Measurements from ENCODE around the gene ZBTB42. TPM values are rescaled to one million over a fixed set of nuclear protein-coding genes. Genes with fewer than 3 reads are reported as not detected.

The ZBTB42 gene
- total and polyA plus RNA-seq, 2 donors (not counting 1 experiment from before 2014, with no cell fraction given), result 1.6 to 8.3 TPM

DNA sequence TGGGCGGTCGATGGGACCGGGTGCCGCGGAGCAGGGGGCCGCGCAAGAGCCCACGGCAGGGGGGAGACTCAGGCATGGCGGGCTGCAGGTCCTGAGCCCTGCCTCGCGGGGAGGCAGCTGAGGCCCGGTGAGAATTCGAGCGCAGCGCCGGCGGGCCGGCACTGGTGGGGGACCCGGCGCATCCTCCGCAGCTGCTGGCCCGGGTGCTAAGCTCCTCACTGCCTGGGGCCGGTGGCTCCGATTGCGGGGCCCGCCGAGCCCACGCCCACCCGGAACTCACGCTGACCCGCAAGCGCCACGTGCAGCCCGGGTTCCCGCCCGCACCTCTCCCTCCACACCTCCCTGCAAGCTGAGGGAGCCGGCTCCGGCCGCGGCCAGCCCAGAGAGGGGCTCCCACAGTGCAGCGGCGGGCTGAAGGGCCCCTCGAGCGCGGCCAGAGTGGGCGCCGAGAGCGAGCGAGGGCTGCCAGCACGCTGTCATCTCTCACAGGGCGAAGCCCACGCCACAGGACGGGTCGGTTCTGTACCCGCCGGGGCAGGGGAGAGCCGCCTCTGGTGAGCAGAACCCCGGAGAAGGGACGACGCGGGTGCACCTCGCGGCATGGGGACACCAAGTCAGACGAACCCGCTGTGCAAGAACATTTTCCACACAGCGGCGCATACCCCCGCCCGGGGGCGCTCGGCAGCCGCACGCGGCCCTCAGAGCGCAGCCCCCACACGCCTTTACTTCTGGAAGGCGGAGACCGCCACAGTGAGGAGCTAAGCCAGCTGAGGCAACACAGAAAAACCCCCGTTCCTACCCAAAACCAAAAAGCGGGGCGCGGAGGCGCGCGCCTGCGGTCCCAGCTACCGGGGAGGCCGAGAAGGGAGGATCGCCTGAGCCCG lies 49.1 kb upstream of the ZBTB42 start:
- H2AFZ ChIP-seq (ENCODE audit: insufficient read depth, low read depth, low read length, poor library complexity, severe bottlenecking), result peak overlapping the region; percentile 82
- Mint-ChIP-seq H3K27ac (peak overlapping the region; percentile 95), H3K9me3 (ENCODE audit: insufficient read depth) (no peaks in the 10 kb centered on the region), H3K4me1 (peaks cover 30% of the 10 kb centered on the region), H3K4me3 (peak overlapping the region; percentile 91), H3K27me3 (no peaks in the 10 kb centered on the region)
- peaks cover 0 to 14% (median 0%) of the 10 kb centered on the region in 3 donors for H3K9me3 ChIP-seq (ENCODE audit: control extremely low read depth in 1 of 3, control insufficient read depth in 2 of 3, insufficient read depth in 1 of 3, low read length in 2 of 3)
- peaks cover 32% of the 10 kb centered on the region for H3K79me2 ChIP-seq (ENCODE audit: control insufficient read depth, insufficient read depth, low read length)
- TF ChIP-seq, protein P1, sequence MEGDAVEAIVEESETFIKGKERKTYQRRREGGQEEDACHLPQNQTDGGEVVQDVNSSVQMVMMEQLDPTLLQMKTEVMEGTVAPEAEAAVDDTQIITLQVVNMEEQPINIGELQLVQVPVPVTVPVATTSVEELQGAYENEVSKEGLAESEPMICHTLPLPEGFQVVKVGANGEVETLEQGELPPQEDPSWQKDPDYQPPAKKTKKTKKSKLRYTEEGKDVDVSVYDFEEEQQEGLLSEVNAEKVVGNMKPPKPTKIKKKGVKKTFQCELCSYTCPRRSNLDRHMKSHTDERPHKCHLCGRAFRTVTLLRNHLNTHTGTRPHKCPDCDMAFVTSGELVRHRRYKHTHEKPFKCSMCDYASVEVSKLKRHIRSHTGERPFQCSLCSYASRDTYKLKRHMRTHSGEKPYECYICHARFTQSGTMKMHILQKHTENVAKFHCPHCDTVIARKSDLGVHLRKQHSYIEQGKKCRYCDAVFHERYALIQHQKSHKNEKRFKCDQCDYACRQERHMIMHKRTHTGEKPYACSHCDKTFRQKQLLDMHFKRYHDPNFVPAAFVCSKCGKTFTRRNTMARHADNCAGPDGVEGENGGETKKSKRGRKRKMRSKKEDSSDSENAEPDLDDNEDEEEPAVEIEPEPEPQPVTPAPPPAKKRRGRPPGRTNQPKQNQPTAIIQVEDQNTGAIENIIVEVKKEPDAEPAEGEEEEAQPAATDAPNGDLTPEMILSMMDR (IDR thresholded peaks at IDR 0.05), result no peak
- TF ChIP-seq EZH2 (IDR thresholded peaks at IDR 0.05; ENCODE audit: borderline replicate concordance, insufficient read depth, low read depth, low read length, poor library complexity, severe bottlenecking), result no peak
- peak overlapping the region; percentile 22 to 98 (median 91) for H3K4me3 ChIP-seq (ENCODE audit: control extremely low read depth in 1 of 5, extremely low read depth in 1 of 5, insufficient read depth in 1 of 5, low read depth in 2 of 5, low read length in 4 of 5)
- peaks cover 0 to 13% of the 10 kb centered on the region in 2 experiments for H3K36me3 ChIP-seq (replicated peaks in 1 of 2; ENCODE audit: control extremely low read depth in 1 of 2, control insufficient read depth in 1 of 2, extremely low read depth in 1 of 2, insufficient read depth in 2 of 2, low read length in 1 of 2)
- CTCF ChIA-PET, result interaction anchor here (0.5 to 2.5 kb wide), 9 partner anchors 11 to 94 kb away, joined by 3 to 12 read pairs (median 4); partner anchors contain the start of gene ADSS1
- DNase-seq (no peak), ATAC-seq (ENCODE audit: low read depth) (no peak)
- intact Hi-C loops (cut with micrococcal nuclease), result loop anchor here (1.0 to 5.0 kb wide), 8 partner anchors 17 to 1034 kb away; partner anchors contain the start of genes ADSS1, BRF1, GPR132 and XRCC3
- 81% methylated on average over 82 of the region's 90 CpGs for WGBS (ENCODE audit: insufficient coverage)
- peak overlapping the region; percentile 80 to 90 for H3K27ac ChIP-seq (ENCODE audit: low read length in 2 of 2)
- no peaks in the 10 kb centered on the region for H3K27me3 ChIP-seq (replicated peaks in 1 of 4; ENCODE audit: control extremely low read depth in 1 of 4, control insufficient read depth in 3 of 4, insufficient read depth in 4 of 4, low read length in 3 of 4)
- POLR2A ChIA-PET, result interaction anchor here (0.8 to 1.6 kb wide), 7 partner anchors 27 to 314 kb away, joined by 3 to 6 read pairs (median 3); partner anchors contain the start of genes ADSS1, GPR132 and ZBTB42
- H3K4me1 ChIP-seq (ENCODE audit: control insufficient read depth in 2 of 2, insufficient read depth in 2 of 2, low read length in 2 of 2), result peaks cover 18 to 24% of the 10 kb centered on the region in 2 donors
- H3K9ac ChIP-seq (ENCODE audit: low read length), result peak overlapping the region; percentile 88
- peaks cover 28% of the 10 kb centered on the region for H4K20me1 ChIP-seq (ENCODE audit: control insufficient read depth, insufficient read depth, low read length, poor library complexity, severe bottlenecking)
- H3K4me2 ChIP-seq (replicated peaks; ENCODE audit: low read depth, low read length, poor library complexity, severe bottlenecking), result peak overlapping the region; percentile 94
